Adrenal gland (tissue), 12 donors: Measurements from ENCODE around the gene GPI. TPM values are rescaled to one million over a fixed set of nuclear protein-coding genes. Genes with fewer than 3 reads are reported as not detected.

Source experiments
- DNase-seq, 7 donors: peaks; one replicate each; pipeline ENCODE4 v3.0.0-alpha.2; 2019 to 2020
- H3K27ac ChIP-seq, 5 donors: fragments of 200-600 bp; sonication (generic) in 4 of 5; 1 replicate in 3 of 5; 2 replicates in 2 of 5; pipeline versions ENCODE4 v1.5.1 to v1.8.0; 2016 to 2020; ENCODE audit warnings: mild to moderate bottlenecking in 1 of 5
- H3K27me3 ChIP-seq: fragments of 200-600 bp; 2 replicates; pipeline ENCODE4 v1.8.0; 2021
- H3K36me3 ChIP-seq, 2 donors: fragments of 200-600 bp; replicated peaks in 1 of 2; 1 replicate in 1 of 2; 2 replicates in 1 of 2; pipeline versions ENCODE4 v1.5.1 to v1.8.0; 2018 to 2022
- H3K4me1 ChIP-seq, 2 donors: fragments of 200-600 bp; replicated peaks in 1 of 2; 1 replicate in 1 of 2; 2 replicates in 1 of 2; pipeline versions ENCODE4 v1.5.1 to v1.8.0; 2018 to 2021
- H3K4me3 ChIP-seq, 4 donors: fragments of 200-600 bp; sonication (generic) in 3 of 4; one replicate each; pipeline ENCODE4 v1.5.1; 2016 to 2018
- H3K9me3 ChIP-seq, 3 donors: fragments of 200-600 bp; sonication (generic) in 1 of 3; replicated peaks in 1 of 3; 1 replicate in 2 of 3; 2 replicates in 1 of 3; pipeline versions ENCODE4 v1.5.1 to v1.8.0; 2016 to 2021
- CTCF ChIP-seq, 6 experiments: fragments of 450-650 bp in 4 of 6; fragments of 200-600 bp in 2 of 6; sonication (generic) in 1 of 6; IDR thresholded peaks; 1 replicate in 5 of 6; 2 replicates in 1 of 6; pipeline versions ENCODE4 v1.5.1 to v1.8.0; 2016 to 2021; ENCODE audit warnings: antibody characterized with exemption in 6 of 6, mild to moderate bottlenecking in 2 of 6, moderate library complexity in 1 of 6
- POLR2A ChIP-seq, 2 donors: fragments of 450-650 bp; IDR thresholded peaks; one replicate each; pipeline ENCODE4 v1.6.1; 2017; ENCODE audit warnings: antibody characterized with exemption in 2 of 2, mild to moderate bottlenecking in 2 of 2, moderate library complexity in 1 of 2
- WGBS, 4 donors: extraction: QIAGEN DNeasy Blood & Tissue Kit in 2 of 4; methylation state at CpG; one replicate each; pipeline versions ENCODE4 v1.1.5 to v1.1.7; 2013 to 2017; 5-methylcytosine and 5-hydroxymethylcytosine counted together
- intact Hi-C, 2 donors: fragments of 100-400 bp; cut with DNase I; formaldehyde crosslinking; loops; one replicate each; pipeline versions ENCODE4 v1.14.1 to v1.15.0; 2022 to 2023
- polyA plus RNA-seq, 3 donors: library from polyadenylated mRNA; stranded (reverse); fragments of 200-250 nt in 2 of 3; fragments of 350-450 nt in 1 of 3; fragmentation: Illumina TruSeq in 1 of 3; extraction: RNeasy Lipid Tissue Mini Kit (QIAGEN cat#74804) in 1 of 3; gene quantifications; one replicate each; pipeline ENCODE4 v1.2.3, GENCODE V29; 2013 to 2014
- total RNA-seq, 9 donors: library from RNA; depleted of rRNA in 4 of 9; stranded (reverse); fragments of >200 nt in 4 of 9; fragments of 120-200 nt in 1 of 9; fragmentation: NEBNext Ultra II Directional in 1 of 9; extraction: Animal tissue kit (Norgen Biotek cat#: 25700) in 1 of 9; gene quantifications; one replicate each; pipeline versions ENCODE4 v1.1.0 to v1.2.4, GENCODE V29; 2013 to 2023
- donor health status: healthy with polysubstance abuse.
- donor health status: Bipolar disorder and iron deficiency.
- donor health status: DM: yes; HTN: yes; CAD: no.
- donor health status: DM: no; HTN: no; CAD: no.
- donor health status: DM: no; HTN: no; CAD: no.
- donor health status: DM: yes; HTN: yes; CAD: no.

Gene GPI
- total and polyA plus RNA-seq, 12 donors, result 81.7 to 680 (median 443) TPM

- Histone ChIP-seq H3K9me3 (no peaks in the 10 kb centered on the region), H3K27ac (no peak overlapping the region), H3K4me3 (no peak overlapping the region), H3K4me1 (peaks cover 7 to 47% of the 10 kb centered on the region in 2 donors), H3K36me3 (peaks cover 0 to 27% of the 10 kb centered on the region in 2 donors), H3K27me3 (no peaks in the 10 kb centered on the region)
- peak in 2 of 7 donors; percentile 25 to 31 for DNase-seq
- intact Hi-C loops, result no loop called here
- WGBS, 4 donors, result 37 to 43% (median 37%) methylated on average over 6 of the region's 6 CpGs
- TF ChIP-seq POLR2A (IDR thresholded peaks at IDR 0.05) (no peak), CTCF (IDR thresholded peaks at IDR 0.05) (peak; percentile 29 to 59 (median 44))
These were observed 66.0 kb downstream of the GPI start for GRCh38 chr19:34430738-34431625.

- no peak overlapping the region for H3K4me3 ChIP-seq
These were observed 66.8 kb downstream of the GPI start for GRCh38 chr19:34431681-34432402.

GRCh38 chr19:34432797-34433196, 67.8 kb downstream of the GPI start:
- Histone ChIP-seq H3K9me3 (no peaks in the 10 kb centered on the region), H3K4me3 (no peak overlapping the region), H3K4me1 (peaks cover 7 to 42% of the 10 kb centered on the region in 2 donors), H3K27me3 (no peaks in the 10 kb centered on the region), H3K27ac (peak overlapping the region in 1 of 5 donors; percentile 19), H3K36me3 (peaks cover 0 to 45% of the 10 kb centered on the region in 2 donors)
- TF ChIP-seq CTCF (IDR thresholded peaks at IDR 0.05), result no peak
- DNase-seq, result no peak
- intact Hi-C loops, result no loop called here
- 55 to 78% (median 74%) methylated on average over 5 of the region's 5 CpGs for WGBS, 4 donors

More at GRCh38 chr19:34431681-34432402, 66.8 kb downstream of the GPI start:
- Histone ChIP-seq H3K4me1 (peaks cover 7 to 47% of the 10 kb centered on the region in 2 donors), H3K27me3 (no peaks in the 10 kb centered on the region), H3K9me3 (no peaks in the 10 kb centered on the region), H3K36me3 (peaks cover 0 to 35% of the 10 kb centered on the region in 2 donors), H3K27ac (no peak overlapping the region)
- 55 to 67% (median 61%) methylated on average over 2 of the region's 2 CpGs for WGBS, 4 donors
- intact Hi-C loops, result no loop called here
- no peak for TF ChIP-seq POLR2A (IDR thresholded peaks at IDR 0.05)
- TF ChIP-seq CTCF (IDR thresholded peaks at IDR 0.05), result no peak
- DNase-seq, result no peak

GRCh38 chr19:34436716-34437115, 71.7 kb downstream of the GPI start:
- DNase-seq, result no peak
- Histone ChIP-seq H3K4me1 (peaks cover 0 to 15% of the 10 kb centered on the region in 2 donors), H3K36me3 (peaks cover 0 to 67% of the 10 kb centered on the region in 2 donors), H3K27ac (no peak overlapping the region), H3K4me3 (no peak overlapping the region), H3K9me3 (no peaks in the 10 kb centered on the region), H3K27me3 (no peaks in the 10 kb centered on the region)
- 74 to 87% (median 83%) methylated on average over 3 of the region's 3 CpGs for WGBS, 4 donors
- TF ChIP-seq POLR2A (IDR thresholded peaks at IDR 0.05) (no peak), CTCF (IDR thresholded peaks at IDR 0.05) (no peak)
- intact Hi-C loops, result no loop called here
